DND-41 (cell line): ENCODE results near the gene SUPT7L.

Source experiments
- ATAC-seq: fragments of 200-7000 bp; cut with Tn5 transposase; 3 replicates; pipeline ENCODE4 v1.9.1; 2021; ENCODE audit warnings: low read depth; ENCODE audit not compliant: insufficient read depth
- DNase-seq: peaks from one replicate; pipeline ENCODE4 v3.0.0-alpha.2; 2020
- H2AFZ ChIP-seq: 2 replicates; pipeline ENCODE4 v1.6.0; 2012; ENCODE audit warnings: low read depth, low read length
- H3K27ac ChIP-seq: 2 replicates; pipeline ENCODE4 v1.5.1; 2012; ENCODE audit warnings: low read length, inconsistent platforms
- H3K27me3 ChIP-seq: fragments of 200-600 bp; sonication (generic); 2 replicates; pipeline ENCODE4 v1.6.0; 2012; ENCODE audit warnings: low read length, mild to moderate bottlenecking, inconsistent platforms; ENCODE audit not compliant: insufficient read depth, poor library complexity
- H3K36me3 ChIP-seq: 2 replicates; pipeline ENCODE4 v1.5.1; 2012; ENCODE audit warnings: low read length, inconsistent platforms; ENCODE audit not compliant: insufficient read depth
- H3K4me1 ChIP-seq: 2 replicates; pipeline ENCODE4 v1.5.1; 2012; ENCODE audit warnings: mild to moderate bottlenecking, low read length; ENCODE audit not compliant: insufficient read depth
- H3K4me2 ChIP-seq: 2 replicates; pipeline ENCODE4 v1.6.0; 2012; ENCODE audit warnings: mild to moderate bottlenecking, moderate library complexity, low read length, inconsistent platforms; ENCODE audit not compliant: insufficient read depth
- H3K4me3 ChIP-seq, 2 experiments: fragments of 200-600 bp in 1 of 2; shearing (Covaris generic) in 1 of 2; 2 replicates each; pipeline ENCODE4 v1.5.1; 2012 to 2016; ENCODE audit warnings: inconsistent platforms in 2 of 2, low read length in 2 of 2, mild to moderate bottlenecking in 2 of 2, low read depth in 1 of 2, moderate library complexity in 1 of 2
- H3K79me2 ChIP-seq: 2 replicates; pipeline ENCODE4 v1.6.0; 2012; ENCODE audit warnings: low read length, inconsistent platforms; ENCODE audit not compliant: insufficient read depth
- H3K9ac ChIP-seq: 2 replicates; pipeline ENCODE4 v1.6.0; 2012; ENCODE audit warnings: low read depth, mild to moderate bottlenecking, inconsistent platforms, low read length, moderate library complexity
- H3K9me3 ChIP-seq: 2 replicates; pipeline ENCODE4 v1.5.1; 2012; ENCODE audit warnings: low read length, moderate library complexity, mild to moderate bottlenecking, inconsistent platforms; ENCODE audit not compliant: insufficient read depth, severe bottlenecking
- H4K20me1 ChIP-seq: 2 replicates; pipeline ENCODE4 v1.6.0; 2012; ENCODE audit warnings: low read length; ENCODE audit not compliant: insufficient read depth
- EZH2 ChIP-seq: IDR thresholded peaks from 3 replicates; pipeline ENCODE4 v1.6.1; 2012; ENCODE audit warnings: borderline replicate concordance, low read depth, mild to moderate bottlenecking, moderate library complexity, low read length, inconsistent platforms; ENCODE audit not compliant: severe bottlenecking
- TF ChIP-seq, protein P1 (sequence below): IDR thresholded peaks from 2 replicates; pipeline ENCODE4 v1.5.1; 2012; ENCODE audit warnings: borderline replicate concordance, low read length, moderate library complexity, mild to moderate bottlenecking; ENCODE audit not compliant: poor library complexity, severe bottlenecking; ENCODE audit errors: extremely low read depth

Gene SUPT7L

GRCh38 chr2:27711804-27712203 lies 48.4 kb upstream of the SUPT7L start:
- Histone ChIP-seq H3K9ac (no peak overlapping the region), H3K27me3 (peaks cover 9% of the 10 kb centered on the region), H2AFZ (no peak overlapping the region), H3K9me3 (no peaks in the 10 kb centered on the region), H3K36me3 (no peaks in the 10 kb centered on the region), H3K4me1 (no peaks in the 10 kb centered on the region), H3K4me2 (no peak overlapping the region), H4K20me1 (no peaks in the 10 kb centered on the region), H3K79me2 (no peaks in the 10 kb centered on the region), H3K4me3 (no peak overlapping the region), H3K27ac (no peak overlapping the region)
- DNase-seq, result no peak
- TF ChIP-seq, protein P1, sequence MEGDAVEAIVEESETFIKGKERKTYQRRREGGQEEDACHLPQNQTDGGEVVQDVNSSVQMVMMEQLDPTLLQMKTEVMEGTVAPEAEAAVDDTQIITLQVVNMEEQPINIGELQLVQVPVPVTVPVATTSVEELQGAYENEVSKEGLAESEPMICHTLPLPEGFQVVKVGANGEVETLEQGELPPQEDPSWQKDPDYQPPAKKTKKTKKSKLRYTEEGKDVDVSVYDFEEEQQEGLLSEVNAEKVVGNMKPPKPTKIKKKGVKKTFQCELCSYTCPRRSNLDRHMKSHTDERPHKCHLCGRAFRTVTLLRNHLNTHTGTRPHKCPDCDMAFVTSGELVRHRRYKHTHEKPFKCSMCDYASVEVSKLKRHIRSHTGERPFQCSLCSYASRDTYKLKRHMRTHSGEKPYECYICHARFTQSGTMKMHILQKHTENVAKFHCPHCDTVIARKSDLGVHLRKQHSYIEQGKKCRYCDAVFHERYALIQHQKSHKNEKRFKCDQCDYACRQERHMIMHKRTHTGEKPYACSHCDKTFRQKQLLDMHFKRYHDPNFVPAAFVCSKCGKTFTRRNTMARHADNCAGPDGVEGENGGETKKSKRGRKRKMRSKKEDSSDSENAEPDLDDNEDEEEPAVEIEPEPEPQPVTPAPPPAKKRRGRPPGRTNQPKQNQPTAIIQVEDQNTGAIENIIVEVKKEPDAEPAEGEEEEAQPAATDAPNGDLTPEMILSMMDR, result no peak
- TF ChIP-seq EZH2, result no peak
- ATAC-seq, result no peak

- Histone ChIP-seq H4K20me1 (no peaks in the 10 kb centered on the region), H3K4me3 (no peak overlapping the region), H3K4me2 (no peak overlapping the region), H3K27me3 (peaks cover 5% of the 10 kb centered on the region), H3K36me3 (no peaks in the 10 kb centered on the region), H3K9me3 (no peaks in the 10 kb centered on the region), H3K9ac (no peak overlapping the region), H2AFZ (no peak overlapping the region), H3K4me1 (no peaks in the 10 kb centered on the region), H3K27ac (no peak overlapping the region), H3K79me2 (no peaks in the 10 kb centered on the region)
- TF ChIP-seq EZH2, result no peak
- TF ChIP-seq, protein P1, result no peak
- ATAC-seq (no peak), DNase-seq (no peak)
These were observed 47.4 kb upstream of the SUPT7L start for GRCh38 chr2:27710640-27711430.

DNA sequence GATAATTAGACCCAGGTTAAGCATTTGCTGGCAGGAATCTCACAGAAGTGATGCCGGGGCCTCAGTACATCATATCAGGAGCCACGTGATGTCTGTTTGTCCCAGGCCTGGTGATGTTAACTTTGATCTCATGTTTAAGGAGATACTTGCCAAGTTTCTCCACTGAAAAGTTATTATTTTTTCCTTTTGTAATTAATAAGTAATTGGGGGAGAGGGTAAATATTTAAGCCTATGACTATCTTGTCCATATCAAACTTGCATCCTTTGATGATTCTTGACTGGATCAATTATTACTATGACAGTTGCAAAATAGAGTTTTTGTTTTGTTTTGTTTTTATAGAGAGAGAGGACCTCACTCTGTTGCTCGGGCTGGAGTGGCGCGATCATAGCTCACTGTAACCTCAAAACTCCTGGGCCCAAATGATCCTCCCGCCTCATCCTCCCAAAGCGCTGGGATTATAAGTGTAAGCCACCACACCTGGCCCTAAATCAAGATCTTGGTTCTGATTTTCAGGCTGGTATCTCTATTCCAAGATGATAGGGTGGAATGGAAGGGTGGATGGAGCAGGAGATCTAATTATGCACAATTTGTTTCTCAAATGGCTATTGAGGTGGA lies 46.7 kb upstream of the SUPT7L start:
- no peaks in the 10 kb centered on the region for H3K79me2 ChIP-seq
- H4K20me1 ChIP-seq, result no peaks in the 10 kb centered on the region
- H3K4me2 ChIP-seq, result no peak overlapping the region
- no peak overlapping the region for H3K4me3 ChIP-seq
- no peaks in the 10 kb centered on the region for H3K4me1 ChIP-seq
- H3K9me3 ChIP-seq, result no peaks in the 10 kb centered on the region
- H3K27ac ChIP-seq, result no peak overlapping the region
- no peak overlapping the region for H3K9ac ChIP-seq
- H2AFZ ChIP-seq, result no peak overlapping the region
- peaks cover 5% of the 10 kb centered on the region for H3K27me3 ChIP-seq
- DNase-seq, result no peak
- TF ChIP-seq EZH2, result no peak
- TF ChIP-seq, protein P1, result no peak
- no peak for ATAC-seq
- no peaks in the 10 kb centered on the region for H3K36me3 ChIP-seq
